HepG2 (cell line): ENCODE data around the gene COL25A1.

Experiments used
- CTCF ChIP-seq: sonication (generic); formaldehyde crosslinking; IDR thresholded peaks from 2 replicates; pipeline ENCODE4 v1.5.0; 2020; ENCODE audit warnings: mild to moderate bottlenecking, missing genetic modification reagents, moderate library complexity
- NR2C2 ChIP-seq: sonication (generic); formaldehyde crosslinking; IDR thresholded peaks from 2 replicates; pipeline ENCODE4 v1.4.0; 2020; ENCODE audit warnings: missing genetic modification reagents, mild to moderate bottlenecking, moderate library complexity, borderline replicate concordance
- SATB2 ChIP-seq: sonication (generic); formaldehyde crosslinking; IDR thresholded peaks from 2 replicates; pipeline ENCODE4 v1.5.0; 2020; ENCODE audit warnings: missing genetic modification reagents

- no peak for TF ChIP-seq SATB2 (CRISPR knock-in tag)
- no peak for TF ChIP-seq CTCF (CRISPR knock-in tag)
- TF ChIP-seq NR2C2 (CRISPR knock-in tag), result no peak
These were observed 399.7 kb downstream of the COL25A1 start for GRCh38 chr4:108902769-108903168.
